ENCODE results near the gene SGSM1.

SGSM1 gene

GRCh38 chr22:24807284-24807950 lies 1.4 kb downstream of the SGSM1 start:
- no peak for ATAC-seq
- DNase-seq, result no peak

DNA sequence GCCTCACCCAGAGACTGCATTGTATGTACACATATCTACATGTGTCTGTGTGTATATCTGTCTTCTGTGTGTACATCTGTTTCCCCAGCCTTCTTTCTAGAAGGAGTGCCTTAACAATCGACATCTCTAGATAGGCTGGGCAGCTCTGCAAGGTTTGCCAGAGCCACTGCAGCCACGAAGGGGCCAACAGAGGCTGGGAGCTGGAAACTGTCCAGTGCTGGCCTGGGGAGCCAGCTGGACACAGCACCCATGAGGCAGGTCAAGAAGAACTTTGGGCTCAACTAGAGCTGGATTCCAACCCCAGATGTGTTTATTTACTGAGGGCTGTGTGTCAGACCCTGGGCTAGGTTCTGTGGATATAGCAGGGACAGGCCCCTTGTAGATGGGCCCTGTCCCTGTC lies 3.3 kb downstream of the SGSM1 start:
- no peak for DNase-seq
- ATAC-seq, result no peak

DNA sequence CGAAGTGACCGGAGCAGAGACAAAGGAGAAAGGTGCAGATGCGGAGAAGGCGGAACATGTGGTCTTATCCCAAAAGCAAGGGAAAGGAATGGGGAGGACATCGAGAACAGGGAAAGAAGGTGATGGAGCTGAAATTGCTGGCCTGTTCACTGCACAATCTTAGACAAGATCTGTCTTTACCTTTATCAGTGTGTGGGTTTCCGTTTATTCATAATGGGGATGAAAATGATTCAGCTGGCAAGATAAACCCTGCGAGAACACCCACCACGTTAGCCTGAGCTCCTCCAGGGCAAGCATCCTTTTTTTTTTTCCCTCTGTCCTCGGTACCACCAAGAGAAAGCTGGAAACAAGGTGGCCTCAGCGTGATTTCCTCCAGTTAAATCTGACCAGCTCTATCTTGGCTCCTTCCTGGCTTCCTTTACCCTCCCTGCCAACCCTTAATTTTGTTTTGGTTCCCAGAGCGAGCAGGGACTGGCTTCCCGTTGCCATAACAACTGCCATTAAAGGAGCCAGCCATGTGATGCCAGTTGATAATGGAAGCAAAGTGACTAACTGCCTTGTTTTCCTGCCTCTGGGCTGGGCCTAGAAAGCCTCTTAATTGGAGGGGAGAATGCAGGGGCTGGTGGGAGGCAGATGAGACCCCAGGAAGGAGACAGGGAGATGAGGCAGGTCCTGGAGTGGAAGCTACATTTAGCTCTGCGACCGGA lies 4.2 kb downstream of the SGSM1 start:
- ATAC-seq, result no peak

DNA sequence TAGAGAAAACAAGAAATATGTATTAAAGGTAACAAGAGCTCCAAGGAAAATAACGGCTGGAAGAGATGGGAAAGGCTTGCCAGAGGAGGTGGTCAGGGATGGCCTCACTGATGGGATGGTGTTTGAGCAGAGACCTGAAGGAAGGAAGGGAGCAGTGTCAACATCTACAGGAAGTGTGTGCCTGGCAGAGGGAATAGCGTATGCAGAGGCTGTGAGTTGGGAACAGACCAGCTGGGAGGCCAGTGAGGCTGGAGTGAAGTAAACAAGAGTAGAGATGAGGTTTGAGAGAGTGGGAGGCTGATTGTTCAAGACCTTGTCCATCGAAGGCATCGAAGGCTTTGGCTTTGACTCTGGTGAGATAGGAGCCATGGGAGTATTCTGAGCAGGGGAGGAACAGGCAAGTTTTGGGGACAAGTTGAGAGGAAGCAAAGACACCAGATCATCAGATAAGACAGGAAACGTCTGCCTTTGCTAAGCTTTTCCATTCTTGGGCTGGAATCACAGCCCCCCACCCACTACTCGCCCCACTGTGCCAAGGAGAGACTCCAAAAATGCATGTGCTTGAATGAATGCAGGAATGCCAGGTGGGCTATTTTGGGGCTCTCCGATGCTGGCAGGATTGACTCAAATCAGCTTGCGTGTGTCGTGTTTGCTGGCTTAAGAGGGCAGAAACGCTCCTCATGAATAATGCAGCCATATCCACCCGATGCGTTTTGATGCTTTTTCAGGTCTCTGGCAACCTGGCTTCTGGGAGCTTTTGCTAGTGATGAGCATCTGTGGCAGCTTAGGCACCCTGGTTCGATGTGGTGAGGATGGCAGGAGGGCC lies 7.2 kb downstream of the SGSM1 start:
- ATAC-seq (no peak), DNase-seq (no peak)

More for the DNA sequence above, 4.2 kb downstream of the SGSM1 start:
- DNase-seq, result no peak

DNA sequence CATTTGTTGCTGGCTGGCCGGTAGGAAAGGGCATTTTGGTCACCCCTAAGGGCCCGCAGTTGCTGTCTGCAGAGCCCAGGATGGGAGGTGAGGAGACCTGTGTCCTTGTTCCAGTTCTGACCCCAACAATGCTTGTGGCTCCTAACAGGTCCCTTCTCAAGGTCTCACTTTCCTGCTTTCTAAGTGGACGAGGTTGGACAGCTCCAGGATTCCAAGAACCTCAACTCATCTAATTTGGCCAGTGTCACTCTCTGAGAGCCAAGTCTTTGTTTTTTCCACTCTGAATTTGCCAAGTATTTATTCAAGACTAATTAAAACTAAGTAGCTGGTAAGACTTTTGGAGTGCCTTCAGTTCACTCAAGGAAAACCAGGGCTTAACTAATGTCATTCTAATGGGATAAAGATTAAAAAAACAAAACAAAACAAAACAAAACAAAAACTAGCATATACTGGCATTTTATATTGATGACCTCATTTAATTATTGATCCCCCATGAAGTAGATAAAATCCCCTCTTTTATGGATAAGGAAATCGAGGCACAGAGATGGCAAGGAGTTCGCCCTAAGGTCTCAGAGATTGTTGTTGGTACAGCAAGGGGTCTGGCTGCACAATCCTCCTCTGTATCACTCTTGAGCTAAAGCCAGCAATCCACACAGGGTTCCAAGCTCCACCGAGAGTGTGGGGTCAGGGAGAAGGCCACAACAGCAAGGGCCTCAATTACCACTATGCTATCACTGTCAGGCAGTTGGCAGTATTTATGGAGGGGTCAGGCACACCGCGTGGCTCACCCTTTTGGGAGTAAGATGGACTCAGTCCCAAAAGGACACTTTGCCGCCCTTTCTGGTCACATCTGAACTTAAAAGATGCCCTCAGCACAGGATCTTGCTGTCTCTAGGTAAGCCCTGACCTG lies 8.1 kb downstream of the SGSM1 start:
- ATAC-seq (no peak), DNase-seq (no peak)

DNA sequence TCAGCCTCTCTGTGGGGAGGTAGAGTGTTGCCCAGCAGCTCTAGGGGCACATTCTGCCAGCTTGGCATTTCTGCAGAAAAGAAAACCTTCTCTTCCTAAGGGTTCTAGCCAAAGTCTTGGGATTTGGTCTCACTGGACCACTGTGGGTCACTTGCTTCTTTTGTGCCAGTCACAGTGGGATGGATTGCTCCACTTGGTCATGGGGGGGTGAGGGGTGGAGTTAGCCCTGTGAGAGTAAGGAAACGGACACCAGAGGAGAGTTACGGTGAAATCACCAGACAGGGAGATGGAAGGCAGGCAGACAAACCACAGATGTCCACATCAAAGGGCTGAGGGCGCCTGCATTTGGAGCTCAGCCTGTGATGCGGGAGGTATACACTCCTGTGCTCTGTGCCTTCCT lies 10.8 kb downstream of the SGSM1 start:
- ATAC-seq (no peak), DNase-seq (no peak)

- ATAC-seq (no peak), DNase-seq (no peak)
Measured at GRCh38 chr22:24819487-24819886, 13.5 kb downstream of the SGSM1 start.

- no peak for DNase-seq
- ATAC-seq, result no peak
Measured at GRCh38 chr22:24819911-24820461, 14.0 kb downstream of the SGSM1 start.

GRCh38 chr22:24822471-24822870 lies 16.5 kb downstream of the SGSM1 start:
- ATAC-seq, result no peak

DNA sequence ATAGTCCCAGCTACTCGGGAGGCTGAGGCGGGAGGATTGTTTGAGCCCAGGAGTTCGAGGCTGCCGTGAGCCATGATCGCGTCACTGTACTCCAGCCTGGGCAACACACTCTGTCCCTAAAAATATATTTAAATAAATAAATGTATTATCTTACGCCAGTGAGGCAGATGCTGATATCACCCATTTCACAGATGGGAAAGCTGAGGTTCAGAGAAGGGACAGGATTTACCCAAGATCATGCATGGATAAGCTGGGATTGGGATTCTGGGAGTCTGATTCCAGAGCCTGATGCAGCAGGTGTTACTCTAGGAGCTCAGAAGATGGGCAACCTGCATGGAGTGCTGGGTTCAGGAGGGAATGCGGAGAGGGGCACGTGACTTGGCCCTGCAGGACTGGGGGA lies 17.8 kb downstream of the SGSM1 start:
- DNase-seq (no peak), ATAC-seq (no peak)

More at GRCh38 chr22:24822471-24822870, 16.5 kb downstream of the SGSM1 start:
- DNase-seq, result no peak

GRCh38 chr22:24824250-24824649 lies 18.2 kb downstream of the SGSM1 start:
- no peak for ATAC-seq
- DNase-seq, result no peak

- ATAC-seq, result no peak
Measured at GRCh38 chr22:24824915-24825314, 18.9 kb downstream of the SGSM1 start.

DNA sequence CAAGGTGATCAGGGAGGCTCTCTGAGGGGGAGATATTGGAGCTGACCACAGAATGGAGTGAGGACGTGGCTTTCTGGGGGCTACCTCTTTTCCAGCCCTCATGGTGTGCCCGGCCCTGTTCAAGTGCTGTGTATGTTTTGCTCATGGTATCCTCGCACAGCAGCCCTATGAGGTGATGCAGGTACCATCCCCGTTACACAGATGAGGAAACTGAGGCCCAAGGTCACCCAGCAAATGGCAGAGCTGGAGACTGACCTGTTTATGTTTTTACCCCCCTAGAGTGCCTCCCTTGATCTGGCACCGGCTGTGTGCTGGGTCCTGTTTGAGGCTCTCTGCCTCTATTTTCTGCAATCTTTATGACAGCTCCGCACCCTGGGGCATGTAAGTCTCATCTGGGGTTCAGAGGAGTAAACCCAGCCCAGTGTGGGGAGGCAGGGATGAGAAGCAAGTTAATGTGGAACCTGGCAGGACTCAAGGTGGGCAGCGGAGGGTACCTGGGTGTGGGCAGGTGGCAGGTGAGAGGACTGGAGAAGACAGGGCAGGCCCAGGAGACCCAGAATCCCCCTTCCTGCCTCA lies 20.8 kb downstream of the SGSM1 start:
- DNase-seq (no peak), ATAC-seq (no peak)

More at GRCh38 chr22:24824915-24825314, 18.9 kb downstream of the SGSM1 start:
- DNase-seq, result no peak

GRCh38 chr22:24827296-24827695 lies 21.3 kb downstream of the SGSM1 start:
- ATAC-seq (no peak), DNase-seq (no peak)

- ATAC-seq (no peak), DNase-seq (no peak)
Measured at GRCh38 chr22:24830205-24830979, 24.4 kb downstream of the SGSM1 start.

DNA sequence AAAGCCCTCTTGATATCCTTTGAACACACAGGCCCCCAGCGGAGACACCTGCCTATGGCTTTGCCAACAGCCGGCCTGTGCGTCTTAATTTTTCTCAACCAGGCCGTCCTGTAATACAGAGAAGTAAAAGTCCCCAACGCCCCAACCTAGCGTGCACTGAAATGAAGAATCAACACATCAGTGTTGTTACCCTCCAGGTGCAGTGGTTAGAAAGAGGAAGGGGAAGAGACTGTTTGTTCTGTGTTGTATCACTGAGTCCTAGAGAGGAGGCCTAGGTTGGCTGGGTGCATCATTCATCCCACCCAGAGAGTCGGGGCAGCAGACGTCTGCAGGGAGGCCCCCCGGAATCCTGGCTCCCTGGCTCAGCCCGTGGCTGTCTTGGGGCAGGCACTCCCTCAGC lies 25.7 kb downstream of the SGSM1 start:
- ATAC-seq, result no peak

GRCh38 chr22:24833881-24834495 lies 28.0 kb downstream of the SGSM1 start:
- no peak for DNase-seq
- no peak for ATAC-seq

More for the DNA sequence above, 25.7 kb downstream of the SGSM1 start:
- DNase-seq, result no peak

DNA sequence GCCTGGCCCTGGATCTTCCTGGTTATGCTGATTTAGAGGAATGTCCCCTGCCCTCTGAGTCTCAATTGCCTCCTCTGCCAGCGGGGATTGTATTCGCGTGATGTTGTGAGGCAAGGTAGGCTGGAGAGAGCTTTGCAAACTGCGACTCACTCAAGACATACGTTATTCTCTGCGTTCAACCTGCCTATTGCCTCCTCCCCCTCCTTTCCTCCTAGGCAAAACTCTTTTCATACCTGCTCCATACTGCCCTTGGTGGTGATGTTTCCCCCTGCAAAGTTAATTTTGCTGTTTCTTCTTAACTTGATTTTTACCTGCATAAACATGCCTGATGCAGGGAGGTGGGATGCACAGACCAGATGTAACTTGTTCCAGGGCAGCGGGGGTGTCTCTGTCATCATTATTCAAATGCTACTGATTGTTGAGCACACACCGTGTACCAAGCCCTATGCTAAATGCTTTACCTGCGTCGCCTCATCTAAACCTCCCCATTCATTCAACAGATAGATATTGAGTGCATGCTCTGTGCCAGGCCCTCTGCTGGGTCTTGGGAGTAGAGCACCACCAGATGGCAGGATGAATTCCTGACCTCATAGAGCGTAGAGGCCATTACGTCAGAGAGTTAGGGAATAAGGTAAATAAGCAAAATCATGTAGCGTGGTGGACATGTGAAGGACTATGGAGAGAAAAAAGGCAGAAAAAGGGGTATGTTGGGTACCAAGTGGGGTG lies 29.0 kb downstream of the SGSM1 start:
- ATAC-seq (no peak), DNase-seq (no peak)

DNA sequence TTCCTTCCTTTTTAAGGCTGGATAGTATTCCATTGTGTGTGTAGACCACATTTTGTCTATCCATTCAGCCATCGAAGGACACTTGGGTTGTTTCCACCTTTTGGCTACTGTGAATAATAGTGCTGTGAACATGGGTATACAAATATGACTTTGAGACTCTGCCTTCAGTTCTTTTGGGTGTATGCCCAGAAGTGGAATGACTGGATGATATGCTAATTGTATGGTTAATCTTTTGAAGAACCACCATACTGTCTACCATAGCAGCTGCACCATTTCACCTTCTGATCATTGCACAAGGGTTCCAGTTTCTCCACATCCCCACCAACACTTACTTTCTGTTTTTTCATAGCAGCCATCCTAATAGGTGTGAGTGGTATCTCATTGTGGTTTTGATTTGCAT lies 30.3 kb downstream of the SGSM1 start:
- no peak for ATAC-seq
- no peak for DNase-seq
